Activated naive CD4-positive, alpha-beta T cell treated with anti-CD3 and anti-CD28 coated beads for 36 hours (primary cell): ENCODE measurements around the gene TSPAN10. TPM values are rescaled to one million over a fixed set of nuclear protein-coding genes. Genes with fewer than 3 reads are reported as not detected.

Experiments
- CTCF ChIA-PET: fragments of 350-600 bp; sonication (Branson Sonifier 250); formaldehyde crosslinking; loops from one replicate; lab custom pipeline; 2021; ENCODE audit warnings: antibody characterized with exemption; lab: Charles Lee
- DNase-seq: peaks from one replicate; pipeline ENCODE4 v3.0.0-alpha.2; 2020
- H3K27ac Mint-ChIP-seq: one replicate; pipeline ENCODE4 v1.8.0; 2021; ENCODE audit warnings: mild to moderate bottlenecking, mixed read lengths
- H3K27me3 Mint-ChIP-seq: one replicate; pipeline ENCODE4 v1.8.0; 2021; ENCODE audit warnings: low read depth, mixed read lengths
- H3K36me3 Mint-ChIP-seq: one replicate; pipeline ENCODE4 v1.8.0; 2021; ENCODE audit warnings: low read depth, mixed read lengths
- H3K4me1 Mint-ChIP-seq: one replicate; pipeline ENCODE4 v1.8.0; 2021; ENCODE audit warnings: low read depth, mixed read lengths
- H3K4me3 Mint-ChIP-seq: one replicate; pipeline ENCODE4 v1.8.0; 2021; ENCODE audit warnings: mild to moderate bottlenecking, moderate library complexity, mixed read lengths
- H3K9me3 Mint-ChIP-seq: one replicate; pipeline ENCODE4 v1.8.0; 2021; ENCODE audit warnings: mixed read lengths
- intact Hi-C: fragments of 100-400 bp; cut with micrococcal nuclease; formaldehyde crosslinking; loops from one replicate; pipeline ENCODE4 v1.15.1; 2023
- microRNA-seq: library from miRNA; unstranded; fragments of <30 nt; microRNA quantifications from one replicate; pipeline ENCODE4 v1.2.0, GENCODE V29; 2022; ENCODE audit warnings: borderline microRNAs expressed, borderline replicate concordance
- total RNA-seq, 2 experiments: library from RNA; stranded (reverse); gene quantifications; one replicate each; pipeline ENCODE4 v1.2.3, GENCODE V29; 2021

Gene TSPAN10
- total RNA-seq, 2 experiments from 2014 or later: 0.12 TPM; not detected in 1

GRCh38 chr17:81696218-81696941 lies 59.4 kb downstream of the TSPAN10 start:
- CTCF ChIA-PET: no interaction called here
- Mint-ChIP-seq H3K27me3 (no peaks in the 10 kb centered on the region), H3K27ac (no peak overlapping the region), H3K9me3 (no peaks in the 10 kb centered on the region), H3K4me3 (no peak overlapping the region), H3K36me3 (peaks cover 22% of the 10 kb centered on the region), H3K4me1 (peaks cover 8% of the 10 kb centered on the region)
- DNase-seq: no peak
- intact Hi-C loops: no loop called here

DNA sequence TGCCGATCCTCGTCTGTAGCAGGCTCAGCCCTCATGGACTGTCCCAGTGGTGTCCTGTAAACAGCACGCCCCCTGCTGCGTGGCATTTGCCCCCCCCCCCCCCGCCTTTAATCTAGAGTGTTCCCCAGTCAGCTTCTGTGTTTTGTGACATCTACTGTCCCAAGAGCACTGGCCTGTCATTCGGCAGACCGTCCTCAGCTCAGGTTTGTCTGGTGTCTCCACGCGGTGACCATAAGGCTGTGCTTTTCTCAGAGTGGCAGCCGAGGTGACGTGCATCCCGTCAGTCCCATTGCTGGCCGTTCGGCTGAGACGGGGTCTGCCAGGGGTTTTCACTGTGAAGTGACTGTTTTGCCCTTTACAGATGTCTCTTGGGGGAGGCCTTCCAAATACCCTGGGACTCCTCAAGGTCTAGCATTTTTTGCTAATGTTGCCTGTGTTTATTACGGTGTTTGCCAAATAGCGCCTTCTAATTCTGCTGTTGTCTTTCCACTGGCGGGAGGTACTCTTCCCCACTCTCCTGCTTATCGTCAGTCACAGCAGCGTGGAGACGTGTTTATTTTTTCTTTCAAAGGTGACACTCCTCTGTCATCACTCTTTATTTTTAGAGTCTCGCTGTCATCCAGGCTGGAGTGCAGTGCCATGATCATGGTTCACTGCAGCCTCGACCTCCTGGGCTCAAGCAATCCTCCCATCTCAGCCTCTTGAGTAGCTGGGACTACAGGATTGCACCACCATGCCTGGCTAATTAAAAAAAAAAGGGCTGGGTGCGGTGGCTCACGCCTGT lies 60.5 kb downstream of the TSPAN10 start:
- intact Hi-C loops: no loop called here
- CTCF ChIA-PET: no interaction called here

More for the DNA sequence above, 60.5 kb downstream of the TSPAN10 start:
- peaks cover 18% of the 10 kb centered on the region for H3K4me1 Mint-ChIP-seq
- no peak for DNase-seq
- no peak overlapping the region for H3K4me3 Mint-ChIP-seq
- no peaks in the 10 kb centered on the region for H3K9me3 Mint-ChIP-seq
- no peaks in the 10 kb centered on the region for H3K27me3 Mint-ChIP-seq
- H3K27ac Mint-ChIP-seq: no peak overlapping the region
- peaks cover 24% of the 10 kb centered on the region for H3K36me3 Mint-ChIP-seq

Small RNAs within 50 kb of the gene (microRNA-seq; reads per million reads assigned to microRNA genes)
- 3.3 reads per million for gene MIR6786

Other genes starting within 250 kb of the TSPAN10 start
- gene BAHCC1, start 241.7 kb upstream of the TSPAN10 start, total RNA-seq: under 1 TPM in 1 of 2 experiments, not detected in 1; 0.02 TPM
- 1,000 to 10,000 TPM; 2,881 to 2,925 TPM for gene ACTG1, start 124.4 kb upstream of the TSPAN10 start, total RNA-seq
- not detected for gene FSCN2, start 108.8 kb upstream of the TSPAN10 start, total RNA-seq
- gene FAAP100, start 84.8 kb upstream of the TSPAN10 start, total RNA-seq: 10 to 100 TPM; 25.3 to 27.1 TPM
- 10 to 100 TPM; 67.0 to 68.6 TPM for gene NPLOC4, start 84 bp upstream of the TSPAN10 start, total RNA-seq
- gene PDE6G, start 19.3 kb downstream of the TSPAN10 start, total RNA-seq: under 1 TPM; 0.83 to 0.89 TPM
- gene OXLD1, start 29.4 kb downstream of the TSPAN10 start, total RNA-seq: 10 to 100 TPM; 41.9 to 44.1 TPM
- gene CCDC137, start 29.5 kb downstream of the TSPAN10 start, total RNA-seq: 10 to 100 TPM; 30.8 to 32.3 TPM
- gene ARL16, start 46.6 kb downstream of the TSPAN10 start, total RNA-seq: 10 to 100 TPM; 13.8 to 14.1 TPM
- 100 to 1,000 TPM in 1 of 2 experiments, 10 to 100 TPM in 1; 87.1 to 109 TPM for gene HGS, start 46.8 kb downstream of the TSPAN10 start, total RNA-seq
- gene MRPL12, start 66.2 kb downstream of the TSPAN10 start, total RNA-seq: 100 to 1,000 TPM in 1 of 2 experiments, 10 to 100 TPM in 1; 97.7 to 102 TPM
- gene SLC25A10, start 75.1 kb downstream of the TSPAN10 start, total RNA-seq: 10 to 100 TPM; 16.9 to 18.0 TPM
- not detected for gene GCGR, start 167.0 kb downstream of the TSPAN10 start, total RNA-seq
- 10 to 100 TPM; 53.7 to 55.6 TPM for gene MCRIP1, start 196.1 kb downstream of the TSPAN10 start, total RNA-seq
- not detected for gene PPP1R27, start 197.9 kb downstream of the TSPAN10 start, total RNA-seq
- 100 to 1,000 TPM; 273 to 276 TPM for gene P4HB, start 223.3 kb downstream of the TSPAN10 start, total RNA-seq
- 100 to 1,000 TPM; 355 to 389 TPM for gene ARHGDIA, start 234.1 kb downstream of the TSPAN10 start, total RNA-seq